Panc1 (cell line): ENCODE data around the gene KRT82. TPM values are rescaled to one million over a fixed set of nuclear protein-coding genes. Genes with fewer than 3 reads are reported as not detected.

Source experiments
- ATAC-seq: fragments of 200-7000 bp; cut with Tn5 transposase; 2 replicates; pipeline ENCODE4 v1.9.1; 2020; ENCODE audit warnings: mild to moderate bottlenecking, moderate library complexity
- BruUV-seq: library from RNA; stranded (reverse); fragments of 400-500 nt; replicated peaks from 2 replicates; lab custom pipeline; 2021; lab: Mats Ljungman, UMichigan
- CTCF ChIA-PET: fragments of 300-600 bp; sonication (Branson Sonifier 250); formaldehyde crosslinking; loops from one replicate; lab custom pipeline; 2022; ENCODE audit warnings: antibody characterized with exemption; lab: Charles Lee
- POLR2A ChIA-PET: fragments of 300-600 bp; sonication (Branson Sonifier 250); formaldehyde crosslinking; loops from one replicate; lab custom pipeline; 2022; ENCODE audit warnings: antibody characterized with exemption; lab: Charles Lee
- DNase-seq: peaks from one replicate; pipeline ENCODE4 v3.0.0-alpha.2; 2010; ENCODE audit warnings: low read depth, low spot score
- H3K27ac ChIP-seq: 2 replicates; pipeline ENCODE4 v1.5.1; 2011; ENCODE audit warnings: mild to moderate bottlenecking, low read length, inconsistent platforms
- H3K27me3 ChIP-seq: fragments of 200-500 bp; sonication (Bioruptor generic); 2 replicates; pipeline ENCODE4 v1.6.0; 2014; ENCODE audit warnings: low read length, inconsistent platforms; ENCODE audit not compliant: control insufficient read depth, insufficient read depth
- H3K36me3 ChIP-seq: fragments of 200-500 bp; sonication (Bioruptor generic); 2 replicates; pipeline ENCODE4 v1.5.1; 2014; ENCODE audit warnings: inconsistent platforms, mild to moderate bottlenecking, low read length, moderate library complexity; ENCODE audit not compliant: control insufficient read depth, insufficient read depth
- H3K4me1 ChIP-seq: 2 replicates; pipeline ENCODE4 v1.5.1; 2011; ENCODE audit warnings: inconsistent platforms, mild to moderate bottlenecking, low read length, moderate library complexity; ENCODE audit not compliant: control insufficient read depth, insufficient read depth
- H3K4me3 ChIP-seq, 2 experiments: 2 replicates each; pipeline ENCODE4 v1.5.1; 2011 to 2012; ENCODE audit warnings: low read depth in 2 of 2, low read length in 2 of 2, mild to moderate bottlenecking in 2 of 2, inconsistent platforms in 1 of 2, moderate library complexity in 1 of 2
- H3K9me3 ChIP-seq: fragments of 200-500 bp; sonication (Bioruptor generic); 2 replicates; pipeline ENCODE4 v1.5.1; 2014; ENCODE audit warnings: low read depth, mild to moderate bottlenecking, inconsistent platforms, low read length, moderate library complexity; ENCODE audit not compliant: control insufficient read depth, insufficient read depth
- CTCF ChIP-seq: fragments of 450-650 bp; IDR thresholded peaks from 2 replicates; pipeline ENCODE4 v1.5.1; 2017; ENCODE audit warnings: mild to moderate bottlenecking
- POLR2AphosphoS5 ChIP-seq: IDR thresholded peaks from 2 replicates; pipeline ENCODE4 v1.6.1; 2012; ENCODE audit warnings: mild to moderate bottlenecking, low read depth, low read length, moderate library complexity
- REST ChIP-seq, 2 experiments: IDR thresholded peaks; 2 replicates each; pipeline ENCODE4 v1.6.1; 2011 to 2012; ENCODE audit warnings: low read depth in 2 of 2, control low read depth in 1 of 2, low read length in 1 of 2, mild to moderate bottlenecking in 1 of 2, moderate library complexity in 1 of 2; ENCODE audit not compliant: insufficient read depth in 1 of 2
- SIN3A ChIP-seq: IDR thresholded peaks from 2 replicates; pipeline ENCODE4 v1.6.1; 2012; ENCODE audit warnings: low read depth, mild to moderate bottlenecking, low read length, moderate library complexity, borderline replicate concordance; ENCODE audit not compliant: insufficient read depth
- TCF7L2 ChIP-seq: IDR thresholded peaks from 2 replicates; pipeline ENCODE4 v1.6.1; 2011; ENCODE audit warnings: mild to moderate bottlenecking, low read depth, low read length, inconsistent platforms
- in situ Hi-C: cut with HindIII; loops from 2 replicates; pipeline ENCODE4 v1.10.0; 2016; ENCODE audit warnings: low sequenced_read_pairs, low pct_unique_long_range_greater_than_20kb
- intact Hi-C: fragments of 100-400 bp; cut with micrococcal nuclease; formaldehyde crosslinking; loops from one replicate; pipeline ENCODE4 v1.10.0; 2022; ENCODE audit not compliant: unreplicated experiment
- total RNA-seq: library from RNA; stranded (reverse); gene quantifications from one replicate; pipeline ENCODE4 v1.2.1, GENCODE V29; 2021; ENCODE audit not compliant: unreplicated experiment

Gene KRT82
- total RNA-seq, 1 experiment from 2014 or later: not detected

- TF ChIP-seq SIN3A: no peak
- TF ChIP-seq TCF7L2: no peak
- no peak for TF ChIP-seq CTCF
- TF ChIP-seq POLR2AphosphoS5: no peak
- no peak for TF ChIP-seq REST (IDR thresholded peaks at IDR 0.05; ENCODE audit: insufficient read depth in 1 of 2, low read depth in 2 of 2, low read length in 1 of 2)
These were observed 55.3 kb downstream of the KRT82 start for GRCh38 chr12:52350786-52351185.

GRCh38 chr12:52350021-52350620 is 56.0 kb downstream of the KRT82 start:
- ChIA-PET CTCF (no interaction called here), POLR2A (no interaction called here)
- in situ Hi-C loops (no loop called here), intact Hi-C loops (no loop called here)
- Histone ChIP-seq H3K36me3 (no peaks in the 10 kb centered on the region), H3K4me1 (peaks cover 8% of the 10 kb centered on the region), H3K27ac (no peak overlapping the region), H3K27me3 (peaks cover 2% of the 10 kb centered on the region; the same call in 1 of the 2 replicates), H3K4me3 (no peak overlapping the region), H3K9me3 (no peaks in the 10 kb centered on the region)
- BruUV-seq: no TSS peak
- DNase-seq (no peak), ATAC-seq (no peak)
- TF ChIP-seq SIN3A (no peak), CTCF (no peak), TCF7L2 (no peak), REST (IDR thresholded peaks at IDR 0.05; ENCODE audit: insufficient read depth in 1 of 2, low read depth in 2 of 2, low read length in 1 of 2) (no peak), POLR2AphosphoS5 (no peak)

More at GRCh38 chr12:52350786-52351185, 55.3 kb downstream of the KRT82 start:
- in situ Hi-C loops (no loop called here), intact Hi-C loops (no loop called here)
- no peak overlapping the region for H3K27ac ChIP-seq
- H3K4me1 ChIP-seq: peaks cover 4% of the 10 kb centered on the region
- ChIA-PET CTCF (no interaction called here), POLR2A (no interaction called here)
- H3K36me3 ChIP-seq: no peaks in the 10 kb centered on the region
- H3K4me3 ChIP-seq: no peak overlapping the region
- H3K27me3 ChIP-seq: peaks cover 4% of the 10 kb centered on the region; the same call in 1 of the 2 replicates
- H3K9me3 ChIP-seq: no peaks in the 10 kb centered on the region
- BruUV-seq: no TSS peak
- DNase-seq: no peak
- no peak for ATAC-seq
